Suppressor macrophage (primary cell): Measurements from ENCODE around the gene LARP7.
"Not testable (repeated sequence)": the region's sequence is repeated elsewhere in the genome, so short reads cannot be mapped to it uniquely, and the experiment has no call there.

Experiments used
- DNase-seq, 4 experiments: peaks; one replicate each; pipeline ENCODE4 v3.0.0-alpha.2; 2020 to 2022
- total RNA-seq, 17 experiments: gene quantifications; one replicate each; lab custom pipeline; 2026; ENCODE audit warnings: mixed read lengths in 6 of 17, inconsistent platforms in 3 of 17; lab: John Stamatoyannopoulos, UW

The LARP7 gene
- total RNA-seq, result 18.0 to 66.8 (median 39.4) reads per million in 17 experiments

DNA sequence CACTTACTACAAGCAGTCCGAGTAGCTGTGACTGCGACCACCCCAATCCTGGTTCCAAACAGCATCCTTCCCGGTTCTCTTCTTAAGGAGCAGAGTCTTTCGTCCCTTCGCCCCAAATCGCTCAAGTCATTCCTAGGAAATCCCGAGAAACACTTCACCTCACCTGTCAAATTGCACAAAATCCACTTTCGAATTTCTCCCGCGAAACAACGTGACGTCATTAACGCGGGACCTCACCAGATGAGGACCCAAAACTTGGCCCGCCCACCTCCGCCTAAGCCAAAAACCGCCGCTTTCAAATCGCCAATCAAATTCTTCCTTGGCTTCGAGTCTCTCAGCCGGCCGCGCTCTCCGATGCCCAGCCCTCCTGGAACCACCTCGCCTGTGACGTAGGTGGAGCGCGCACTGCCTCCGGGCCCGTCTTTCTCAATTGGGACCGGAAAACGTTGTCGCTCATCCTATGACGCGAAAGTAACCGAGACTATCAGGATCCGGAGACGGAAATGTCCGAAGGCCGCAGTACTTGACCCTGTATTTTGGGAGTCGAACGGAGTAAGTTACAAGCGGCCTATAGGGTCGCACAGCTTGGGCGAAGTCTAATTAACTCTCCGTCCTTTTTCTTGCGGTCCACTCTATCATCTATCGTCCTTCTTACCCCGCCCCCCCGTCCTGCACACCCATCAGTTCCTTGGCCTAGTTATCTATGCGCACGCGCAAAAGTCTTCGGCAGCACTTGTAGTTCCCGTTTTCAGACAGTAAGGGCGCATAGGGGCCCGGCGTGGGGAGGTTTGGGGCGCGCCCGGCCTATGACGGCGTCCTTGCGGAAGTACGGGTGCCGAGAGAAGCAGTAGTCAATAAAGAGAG, at the start of gene LARP7, which contains the start of gene ZGRF1:
Gene LARP7 (plus strand): TSS at position 456 of the 864 bp plus-strand sequence. CDS start 7,527 bp downstream, outside the sequence.
Gene ZGRF1 (minus strand): TSS at position 222 of the 864 bp plus-strand sequence. CDS start 3,733 bp downstream, outside the sequence.
- peak; percentile 99 to 100 (median 99) for DNase-seq

GRCh38 chr4:112589206-112589605, 47.7 kb upstream of the LARP7 start:
- DNase-seq, result peak in 3 of 4 experiments; percentile 1 to 31 (median 4)

- no peak for DNase-seq
Measured at GRCh38 chr4:112591593-112591992, 45.4 kb upstream of the LARP7 start.

- no peak for DNase-seq
Measured at GRCh38 chr4:112592717-112593116, 44.2 kb upstream of the LARP7 start.

DNA sequence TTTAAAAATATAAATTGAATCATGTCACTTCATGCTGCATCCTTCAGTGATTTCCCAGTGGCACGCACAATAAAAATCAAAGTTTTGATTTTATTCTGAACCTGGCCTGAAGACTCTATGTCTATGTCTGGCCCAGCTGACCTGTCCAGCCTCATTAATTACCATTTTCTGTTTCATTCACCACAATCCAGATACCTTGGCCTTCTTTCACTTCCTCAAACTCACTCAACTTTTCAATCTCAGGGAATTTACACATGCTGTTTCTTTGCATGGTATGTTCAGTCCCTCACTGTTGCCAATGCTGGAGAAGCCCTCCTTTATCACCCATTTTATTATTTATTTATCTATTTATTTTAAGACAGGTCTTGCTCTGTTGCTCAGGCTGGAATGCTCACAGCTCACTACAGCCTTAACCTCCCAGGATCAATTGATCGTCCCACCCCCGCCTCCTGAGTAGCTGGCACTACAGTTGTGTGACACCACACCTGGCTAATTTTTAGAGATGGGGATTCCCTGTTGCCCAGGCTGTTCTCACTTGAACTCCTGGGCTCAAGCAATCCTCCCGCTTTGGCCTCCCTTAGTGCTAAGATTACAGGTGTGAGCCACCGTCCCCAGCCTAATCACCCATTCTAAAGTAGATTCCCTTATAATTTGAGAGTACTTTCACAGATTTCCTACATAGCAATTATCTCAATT, 43.4 kb upstream of the LARP7 start:
- DNase-seq, result no peak

- no peak for DNase-seq
Measured at GRCh38 chr4:112594993-112595392, 42.0 kb upstream of the LARP7 start.

DNA sequence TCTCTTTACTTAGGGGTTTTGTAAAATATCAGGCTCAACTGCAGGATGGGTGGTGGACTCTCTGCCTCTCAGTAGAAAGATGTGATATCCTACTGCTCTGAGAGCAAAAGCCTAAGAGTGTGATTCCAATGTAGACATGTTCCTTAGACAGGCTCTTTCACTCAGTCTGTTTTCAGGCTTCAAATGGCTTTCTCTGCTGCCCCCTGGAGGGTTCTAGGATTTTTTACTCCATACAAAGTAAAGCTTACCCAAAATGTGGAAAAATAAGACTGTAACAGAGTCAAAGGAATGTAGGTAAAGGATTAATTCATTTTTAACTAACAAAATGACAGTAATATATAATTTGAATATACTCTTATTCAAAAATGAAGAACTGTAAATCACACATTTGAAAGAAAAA, 32.4 kb upstream of the LARP7 start:
- DNase-seq, result peak; percentile 56 to 74 (median 69)

- DNase-seq, result not testable (repeated sequence)
Measured at GRCh38 chr4:112612814-112613213, 24.1 kb upstream of the LARP7 start.

DNA sequence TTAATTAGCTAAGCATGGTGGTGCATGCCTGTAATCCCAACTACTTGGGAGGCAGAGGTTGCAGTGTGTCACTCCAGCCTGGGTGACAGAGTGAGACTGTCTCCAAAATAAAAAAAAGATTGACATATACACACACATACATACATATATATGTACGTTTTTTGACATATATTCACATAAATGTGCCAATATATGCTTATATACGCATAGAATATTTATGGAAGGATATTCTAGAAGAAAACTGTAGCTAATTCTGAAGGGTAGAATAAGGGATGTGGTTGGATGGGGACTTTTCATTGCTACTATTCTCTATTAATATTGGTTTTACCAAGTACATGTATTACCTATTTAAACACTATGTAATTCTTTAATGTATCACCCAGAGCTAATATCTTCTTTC, 20.0 kb upstream of the LARP7 start:
- no peak for DNase-seq

DNA sequence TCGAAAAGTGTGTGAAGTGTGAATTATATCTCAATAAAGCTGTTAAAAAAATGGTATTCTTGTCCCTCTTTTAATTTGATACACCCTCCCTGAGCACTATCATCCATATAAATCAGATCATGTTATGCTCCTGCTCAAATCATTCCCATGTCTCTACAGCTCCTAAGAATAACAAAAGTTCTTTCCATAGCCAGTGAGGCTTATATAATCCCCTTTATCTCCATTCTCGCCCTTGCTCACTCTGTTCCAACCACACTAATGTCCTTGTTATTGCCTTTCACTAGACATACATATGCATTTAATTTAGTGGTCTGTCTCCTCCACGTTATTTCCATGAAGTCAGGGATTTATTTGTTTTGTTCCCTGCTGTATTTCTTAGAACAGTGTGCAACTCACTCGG, 10.7 kb upstream of the LARP7 start:
- no peak for DNase-seq

DNA sequence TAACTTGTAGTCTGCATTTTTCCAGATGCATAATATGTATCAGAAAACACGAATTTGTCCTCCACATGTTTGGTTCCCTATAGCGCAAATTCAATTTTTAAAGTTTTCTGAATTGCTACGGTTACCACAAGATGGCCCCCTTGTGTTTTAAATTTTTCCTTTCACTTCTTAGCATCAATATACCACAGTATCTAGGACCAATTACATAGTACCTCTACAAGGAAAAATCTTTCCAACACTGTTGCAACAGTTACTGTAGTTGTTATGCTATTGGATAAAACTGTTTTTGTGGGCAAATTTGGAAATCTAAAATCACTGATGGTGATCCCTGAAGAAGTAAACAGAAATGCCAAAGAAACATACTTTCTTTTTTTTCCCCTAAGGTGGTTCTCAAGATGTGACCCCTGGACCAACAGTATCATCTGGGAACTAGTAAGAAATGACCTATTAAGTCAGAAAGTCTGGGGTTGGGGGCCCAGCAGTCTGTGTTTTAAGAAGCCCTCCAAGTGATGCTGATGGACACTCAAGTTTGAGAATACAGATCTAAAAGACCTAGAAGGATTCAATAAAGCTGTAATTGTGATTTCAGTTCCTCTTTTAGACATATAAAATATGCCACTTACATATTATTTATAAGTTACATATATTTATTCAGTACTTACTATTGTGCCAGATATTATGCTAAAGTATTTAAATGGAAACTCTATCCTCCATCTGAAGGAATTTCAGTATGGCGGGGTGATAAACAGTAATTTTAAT, 3.3 kb upstream of the LARP7 start:
- DNase-seq, result peak in 3 of 4 experiments; percentile 32 to 58 (median 43)

DNA sequence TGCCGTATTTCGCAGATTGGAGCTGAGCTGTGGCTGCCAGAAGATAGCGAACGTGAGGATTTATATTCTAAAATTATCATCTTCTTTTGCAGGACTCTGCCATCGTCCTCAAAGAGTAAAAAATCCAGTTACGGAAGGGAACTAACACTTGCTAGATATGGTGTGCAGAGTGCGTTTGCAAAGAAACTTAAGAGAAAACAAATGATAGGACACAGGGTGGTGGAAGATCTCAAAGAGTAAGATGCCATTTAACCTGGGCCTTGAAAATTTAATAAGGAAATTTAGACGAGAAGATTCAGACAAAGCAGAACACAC, 566 bp downstream of the LARP7 start:
- DNase-seq, result no peak

DNA sequence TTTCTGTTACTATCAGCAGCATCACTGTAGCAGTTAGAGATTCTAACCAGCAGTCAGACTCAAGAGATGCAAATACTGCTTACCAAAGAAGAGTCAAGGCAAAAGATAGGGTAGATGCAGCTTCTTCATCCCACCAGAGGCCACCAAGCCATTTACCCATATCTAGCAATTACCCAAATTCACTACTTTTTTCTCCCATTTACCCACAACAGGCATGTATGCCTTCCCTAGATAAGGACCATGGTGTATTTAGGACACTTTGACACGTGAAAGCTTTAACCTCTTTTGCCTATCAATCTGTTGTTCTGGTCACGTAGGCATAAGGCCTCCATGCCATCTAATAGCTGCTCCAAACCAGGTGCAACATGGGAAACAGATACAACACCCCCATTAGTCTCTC, 5.6 kb downstream of the LARP7 start:
- no peak for DNase-seq

DNA sequence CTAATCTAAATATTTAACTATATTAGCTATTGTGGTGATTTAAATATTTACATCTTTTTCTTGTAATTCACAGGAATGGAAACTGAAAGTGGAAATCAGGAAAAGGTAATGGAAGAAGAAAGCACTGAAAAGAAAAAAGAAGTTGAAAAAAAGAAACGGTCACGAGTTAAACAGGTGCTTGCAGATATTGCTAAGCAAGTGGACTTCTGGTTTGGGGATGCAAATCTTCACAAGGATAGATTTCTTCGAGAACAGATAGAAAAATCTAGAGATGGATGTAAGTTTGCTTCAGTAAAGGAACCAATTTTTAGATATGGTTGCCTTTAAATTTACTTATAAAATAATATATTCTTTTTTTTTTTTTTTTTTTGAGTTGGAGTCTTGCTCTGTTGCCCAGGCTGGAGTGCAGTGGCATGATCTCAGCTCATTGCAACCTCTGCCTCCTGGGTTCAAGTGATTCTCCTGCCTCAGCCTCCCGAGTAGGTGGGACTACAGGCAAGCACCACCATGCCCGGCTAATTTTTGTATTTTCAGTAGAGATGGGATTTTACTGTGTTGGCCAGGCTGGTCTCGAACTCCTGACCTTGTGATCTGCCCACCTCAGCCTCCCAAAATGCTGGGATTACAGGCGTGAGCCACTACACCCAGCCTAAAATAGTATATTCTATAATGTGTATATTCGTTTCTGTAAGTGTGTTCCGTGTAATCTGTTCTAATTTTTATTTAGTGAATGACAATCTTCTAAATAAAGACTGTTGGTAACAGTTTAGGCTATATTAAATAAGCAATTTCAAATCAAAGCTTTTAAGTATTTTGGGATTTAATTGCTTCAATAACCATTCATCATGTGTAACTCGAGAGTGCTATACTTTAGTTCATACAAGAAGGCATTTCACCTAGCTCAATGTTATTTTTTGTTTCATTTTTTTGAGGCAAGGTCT, 7.9 kb downstream of the LARP7 start:
- not testable (repeated sequence) for DNase-seq

DNA sequence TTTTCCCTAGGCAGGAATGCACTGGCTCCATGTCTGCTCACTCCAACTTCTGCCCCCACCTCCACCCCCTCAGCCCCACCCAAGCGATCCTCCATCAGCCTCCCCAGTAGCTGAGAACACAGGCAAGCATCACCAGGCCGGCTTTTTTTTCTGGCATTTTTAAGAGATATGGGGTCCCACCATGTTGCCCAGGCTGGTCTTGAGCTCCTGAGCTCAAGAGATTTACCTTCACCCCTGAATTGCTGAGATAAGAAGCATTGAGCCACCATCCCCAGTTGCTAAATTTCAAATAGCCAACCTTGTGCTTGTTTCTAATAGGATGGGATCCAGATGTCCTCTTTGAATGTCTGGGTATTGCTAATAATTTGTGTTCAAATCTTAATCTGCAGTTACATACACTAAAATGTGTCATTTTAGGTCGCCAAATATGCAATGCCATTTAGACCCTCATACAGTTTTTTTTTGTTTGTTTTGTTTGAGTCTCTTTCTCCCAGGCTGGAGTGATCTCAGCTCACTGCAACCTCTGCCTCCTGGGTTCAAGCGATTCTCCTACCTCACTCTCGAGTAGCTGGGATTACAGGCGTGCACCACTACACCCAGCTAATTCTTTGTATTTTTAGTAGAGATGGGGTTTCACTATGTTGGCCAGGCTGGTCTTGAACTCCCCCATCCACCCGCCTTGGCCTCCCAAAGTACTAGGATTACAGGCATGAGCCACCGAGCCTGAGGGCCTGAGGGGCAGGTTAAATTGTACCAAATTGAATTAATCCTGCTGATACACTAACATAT, 8.8 kb downstream of the LARP7 start:
- DNase-seq, result no peak

GRCh38 chr4:112646632-112647537, 9.9 kb downstream of the LARP7 start:
- no peak for DNase-seq

DNA sequence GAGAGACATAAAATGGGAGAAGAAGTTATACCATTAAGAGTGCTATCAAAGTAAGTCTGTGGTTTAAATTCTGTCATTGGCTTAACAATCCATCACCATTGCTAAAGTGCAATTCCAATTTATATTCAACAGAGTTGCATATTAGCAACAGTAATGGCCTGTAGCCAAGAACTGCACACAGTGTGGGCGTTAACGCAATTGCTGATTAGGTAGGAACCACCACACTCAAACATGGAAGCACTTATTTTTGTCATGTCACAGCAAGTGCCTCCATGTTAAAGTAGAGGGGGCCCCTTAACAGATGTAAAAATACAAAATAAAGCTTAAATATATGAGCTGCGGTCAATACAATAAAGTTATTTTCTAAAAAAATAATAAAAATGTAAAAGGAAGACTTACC, 10.8 kb downstream of the LARP7 start:
- peak in 2 of 4 experiments; percentile 1 to 3 for DNase-seq

- DNase-seq, result no peak
Measured at GRCh38 chr4:112648263-112649054, 11.5 kb downstream of the LARP7 start.

DNA sequence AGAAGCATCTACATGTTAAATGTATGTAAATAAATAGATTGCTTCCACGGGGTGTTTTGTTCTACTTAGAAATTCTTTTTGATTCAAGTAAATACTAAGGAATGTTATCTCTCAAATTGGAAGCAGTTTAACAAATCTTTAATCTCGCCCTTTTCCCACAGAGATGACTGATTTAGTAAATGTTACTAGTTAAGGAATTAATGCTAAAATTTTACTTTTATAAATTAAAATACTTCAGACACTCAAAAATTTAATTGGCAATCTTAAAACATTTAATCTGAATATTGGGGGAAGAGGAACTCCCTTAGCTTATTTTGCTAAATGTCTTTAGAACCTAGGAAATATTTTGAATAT, 12.1 kb downstream of the LARP7 start:
- no peak for DNase-seq
